T-helper 1 cell treated with Interleukin-12 subunit alpha and Interleukin-12 subunit beta and Interleukin-4 antibody, amounts not matched to agents 30 ng/mL and 1 ng/mL, for 36 hours (primary cell): ENCODE measurements around the gene PBX1. TPM values are rescaled to one million over a fixed set of nuclear protein-coding genes. Genes with fewer than 3 reads are reported as not detected.

Source experiments
- intact Hi-C: fragments of 100-400 bp; cut with micrococcal nuclease; formaldehyde crosslinking; loops from one replicate; pipeline ENCODE4 v1.15.1; 2024
- total RNA-seq: library from RNA; stranded (reverse); gene quantifications from 2 replicates; pipeline ENCODE4 v1.2.3, GENCODE V29; 2022

Gene PBX1
- total RNA-seq, 1 donor from 2014 or later = not detected

DNA sequence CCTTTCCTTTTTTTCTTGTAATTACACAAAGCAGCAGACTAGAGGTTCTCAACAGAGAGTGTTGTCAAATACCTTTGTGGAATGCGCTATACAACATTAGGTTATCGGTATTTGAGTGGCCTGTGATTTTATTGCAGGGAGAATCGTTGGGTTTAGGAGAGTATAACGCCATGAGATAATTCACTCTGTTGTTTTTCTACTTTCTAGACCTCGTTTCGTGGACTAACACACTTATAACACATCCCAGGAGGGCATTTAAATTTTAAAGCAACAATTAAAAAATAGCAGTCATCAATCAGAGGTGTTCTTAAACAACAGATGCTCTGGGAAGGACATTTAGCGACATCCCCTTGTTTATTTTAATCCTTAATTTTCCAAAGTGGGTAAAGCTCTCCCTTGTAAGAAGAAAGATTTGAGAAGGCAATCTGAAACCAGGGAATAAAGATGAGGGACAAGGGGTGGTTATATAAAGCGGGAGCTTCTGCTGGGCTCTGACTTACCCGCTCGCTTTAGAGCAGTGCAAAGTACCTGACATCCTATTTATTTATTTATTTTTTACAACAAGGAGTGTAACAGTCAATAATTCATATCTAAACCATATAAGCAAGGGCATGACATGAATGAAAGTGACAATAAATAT, 4.9 kb downstream of the PBX1 start:
- intact Hi-C loops = no loop called here

DNA sequence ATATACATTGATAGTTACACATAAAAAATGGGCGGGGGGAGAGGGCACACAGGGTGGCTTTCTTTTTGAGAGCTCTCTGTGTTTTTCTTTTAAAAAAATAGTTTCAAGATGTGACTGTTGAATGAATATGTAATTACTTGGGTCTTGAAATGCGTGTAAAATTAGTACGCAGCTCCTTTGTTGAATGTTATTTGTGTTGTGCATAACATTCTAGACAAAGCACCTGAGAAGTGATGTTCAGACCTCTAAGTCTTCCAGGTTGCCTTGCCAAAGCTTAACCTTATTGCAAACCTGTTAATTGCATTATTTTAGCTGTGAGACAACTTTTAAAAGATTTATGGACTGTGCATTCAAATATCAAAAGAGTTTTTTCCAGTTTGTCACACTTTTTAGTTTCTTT, 5.4 kb downstream of the PBX1 start:
- intact Hi-C loops = no loop called here

DNA sequence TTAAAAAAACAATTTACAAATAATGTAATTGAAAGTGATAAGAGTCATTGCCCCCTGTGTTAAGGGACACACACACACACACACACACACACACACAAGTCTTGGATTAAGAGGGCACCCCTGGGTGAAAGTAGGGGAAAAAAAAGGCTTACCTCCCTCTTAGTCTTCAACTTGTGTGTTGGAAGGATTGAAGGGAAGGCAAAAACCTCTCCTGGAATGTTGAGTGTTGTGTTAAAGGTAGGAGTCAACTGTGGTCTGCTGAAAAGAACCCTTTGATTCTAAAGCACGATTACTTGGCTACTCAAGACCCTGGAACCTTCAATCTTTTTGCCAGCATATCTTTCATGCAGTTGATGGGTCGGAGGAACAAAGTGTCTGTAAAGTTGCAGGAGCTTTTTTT, 6.4 kb downstream of the PBX1 start:
- intact Hi-C loops = no loop called here

DNA sequence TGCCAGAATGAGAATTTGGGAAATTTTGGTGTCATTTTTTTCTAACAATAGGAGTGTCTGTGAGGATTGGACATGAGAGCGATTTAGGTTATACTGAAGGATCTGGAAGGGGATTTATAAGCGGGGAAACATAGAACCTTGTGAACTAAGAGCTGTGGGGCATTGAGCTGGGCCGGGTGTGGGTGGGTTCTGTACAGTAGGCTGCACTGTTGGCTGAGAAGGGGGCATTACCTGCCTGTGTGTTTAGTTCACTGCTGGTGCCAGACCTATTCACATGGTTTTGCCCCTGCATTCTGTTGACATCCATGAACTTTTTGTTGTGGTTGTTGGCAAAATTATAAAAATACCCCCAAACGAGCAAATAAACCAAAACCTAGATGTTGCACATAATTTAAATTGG, 8.8 kb downstream of the PBX1 start:
- intact Hi-C loops = no loop called here

DNA sequence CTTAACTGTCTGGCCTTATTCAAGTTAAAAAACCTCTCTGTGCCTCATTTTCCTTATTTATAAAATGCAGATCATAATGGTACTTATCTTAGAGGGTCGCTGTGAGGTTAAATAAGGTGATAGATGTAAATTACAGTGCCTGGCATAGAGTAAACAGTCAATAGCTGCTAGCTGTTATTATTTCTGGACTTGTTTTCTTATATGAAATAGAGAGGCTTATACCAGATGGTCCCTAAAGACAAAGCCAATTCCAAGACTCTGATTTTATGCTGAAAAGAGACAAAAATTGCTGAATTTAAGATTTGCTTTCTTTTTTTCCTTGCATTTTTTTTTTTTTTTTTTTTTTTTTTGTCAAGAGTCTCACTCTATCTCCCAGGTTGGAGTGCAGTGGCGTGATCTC, 10.3 kb downstream of the PBX1 start:
- intact Hi-C loops = no loop called here

DNA sequence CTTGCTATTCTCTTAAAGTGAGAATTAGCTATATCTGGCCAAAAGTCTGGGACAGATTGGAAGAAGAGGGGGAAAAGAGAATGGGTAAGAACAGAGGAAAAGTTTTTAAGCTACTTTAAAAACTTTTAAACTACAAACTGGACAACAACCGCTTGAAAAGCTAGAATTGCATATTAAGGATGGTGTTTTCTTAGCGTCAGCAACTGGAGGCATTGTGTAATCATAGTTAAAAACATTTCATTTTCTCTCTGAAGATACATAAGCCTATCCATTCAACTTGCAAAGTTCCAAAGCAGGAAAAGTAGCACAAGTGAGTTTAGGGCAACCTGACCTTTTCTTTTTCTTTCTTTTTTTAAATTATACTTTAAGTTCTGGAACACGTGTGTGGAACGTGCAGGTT, 10.9 kb downstream of the PBX1 start:
- intact Hi-C loops = no loop called here

DNA sequence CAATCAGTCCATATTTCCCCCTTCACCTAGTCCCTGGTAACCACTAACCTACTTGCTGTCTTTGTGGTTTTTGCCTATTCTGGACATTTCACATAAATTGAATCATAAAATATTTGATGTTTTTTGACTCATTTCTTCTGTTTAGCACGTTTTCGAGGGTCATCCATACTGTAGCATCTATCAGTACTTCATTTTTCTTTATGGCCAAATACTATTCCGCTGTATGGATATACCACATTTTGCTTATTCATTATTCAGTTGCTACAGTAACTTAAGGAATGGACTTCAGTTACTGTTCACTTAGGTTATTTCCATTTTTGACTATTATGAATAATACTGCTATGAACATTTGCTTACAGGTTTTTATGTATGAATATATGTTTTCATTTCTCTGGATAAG, 12.3 kb downstream of the PBX1 start:
- intact Hi-C loops = no loop called here

DNA sequence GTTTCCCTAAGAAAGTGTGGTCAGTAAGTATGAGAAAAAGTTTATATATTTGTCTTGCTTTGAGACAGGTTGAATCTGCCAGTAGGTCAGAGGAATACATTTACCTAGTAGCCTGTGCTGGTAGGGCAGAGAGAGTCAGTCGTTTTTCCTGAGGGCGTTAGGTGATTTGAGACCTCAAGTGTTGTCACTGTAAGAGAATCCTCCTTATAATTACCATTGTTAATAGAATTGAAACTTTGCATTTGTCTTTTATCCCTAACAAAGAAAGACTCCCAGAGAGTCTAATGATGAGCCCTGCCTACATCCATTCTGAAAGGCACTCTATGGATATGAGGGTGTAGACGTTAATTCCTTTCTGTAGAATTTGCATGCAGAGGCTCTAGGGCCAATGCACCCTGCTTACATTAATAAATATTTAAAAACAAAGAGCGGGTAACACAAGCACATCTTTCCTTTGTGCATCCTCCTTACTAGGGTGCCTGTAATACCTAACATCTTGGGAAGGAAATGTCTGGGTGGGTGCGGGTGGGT, 16.4 kb downstream of the PBX1 start:
- intact Hi-C loops = no loop called here

DNA sequence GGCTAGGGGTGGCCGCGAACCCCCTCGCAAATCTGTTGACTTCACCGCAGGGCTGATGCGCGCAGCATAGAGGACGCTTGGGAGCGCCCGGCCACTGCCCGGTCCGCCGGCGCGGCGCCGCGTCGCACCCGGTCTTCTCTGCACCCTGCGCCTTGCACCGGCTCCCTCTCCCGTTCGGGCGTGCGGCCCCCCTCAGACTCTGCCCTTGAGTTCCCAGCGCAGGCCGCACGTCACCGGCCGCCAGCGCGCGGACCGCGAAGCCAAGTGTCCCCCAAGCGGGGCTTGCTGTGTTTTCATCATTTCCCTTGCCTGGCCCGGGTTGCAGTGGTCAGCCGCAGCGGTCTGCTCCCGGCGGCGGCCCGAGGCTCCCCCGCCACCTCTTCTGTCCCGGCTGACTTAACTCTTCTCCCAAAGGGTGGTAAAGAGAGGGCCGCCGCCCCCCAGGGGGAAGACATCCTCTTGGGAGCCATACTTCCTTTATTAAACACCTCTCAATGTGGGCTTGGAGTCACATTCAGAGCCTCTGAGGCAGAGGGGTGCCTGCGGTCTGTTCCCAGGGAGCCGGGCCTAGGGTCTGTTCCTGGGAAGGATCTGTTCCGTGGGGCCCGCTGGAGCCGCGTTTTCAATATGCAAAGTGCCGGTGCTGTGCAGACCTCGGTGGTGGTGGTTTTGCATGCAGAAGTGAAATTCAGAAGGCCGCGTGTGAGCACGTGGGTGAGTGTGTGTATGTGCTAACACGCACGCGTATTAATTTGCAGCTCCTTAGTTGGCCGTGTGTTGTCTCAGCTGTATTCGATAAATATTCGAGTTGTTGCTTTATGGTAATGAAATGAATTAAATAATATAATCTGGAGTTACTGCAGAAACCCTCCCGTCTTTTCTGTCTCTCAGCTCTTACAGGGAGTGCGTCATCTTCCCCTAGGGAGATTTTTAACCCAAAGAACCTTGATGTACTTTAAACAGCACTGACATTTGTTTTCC, 17.6 kb downstream of the PBX1 start:
- intact Hi-C loops = no loop called here

DNA sequence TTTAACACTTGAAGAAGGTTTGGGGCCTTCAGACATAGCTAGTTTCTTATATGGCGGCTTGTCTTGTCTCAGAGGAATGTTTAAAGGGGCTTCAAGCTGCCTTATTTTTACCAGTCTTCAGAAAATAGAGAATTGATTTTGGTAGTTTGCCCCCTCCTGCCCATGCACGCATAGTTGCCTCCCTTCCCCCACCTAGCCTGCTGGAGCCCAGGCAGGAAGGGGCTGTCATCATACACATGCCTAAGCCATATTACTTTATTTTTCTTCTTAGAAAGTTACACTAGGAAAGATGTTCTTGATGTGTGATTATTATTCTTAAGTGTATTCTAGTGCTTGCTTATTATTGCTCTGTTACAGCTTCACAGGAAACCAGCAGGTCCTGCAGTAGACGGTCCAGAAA, 18.3 kb downstream of the PBX1 start:
- intact Hi-C loops = no loop called here

DNA sequence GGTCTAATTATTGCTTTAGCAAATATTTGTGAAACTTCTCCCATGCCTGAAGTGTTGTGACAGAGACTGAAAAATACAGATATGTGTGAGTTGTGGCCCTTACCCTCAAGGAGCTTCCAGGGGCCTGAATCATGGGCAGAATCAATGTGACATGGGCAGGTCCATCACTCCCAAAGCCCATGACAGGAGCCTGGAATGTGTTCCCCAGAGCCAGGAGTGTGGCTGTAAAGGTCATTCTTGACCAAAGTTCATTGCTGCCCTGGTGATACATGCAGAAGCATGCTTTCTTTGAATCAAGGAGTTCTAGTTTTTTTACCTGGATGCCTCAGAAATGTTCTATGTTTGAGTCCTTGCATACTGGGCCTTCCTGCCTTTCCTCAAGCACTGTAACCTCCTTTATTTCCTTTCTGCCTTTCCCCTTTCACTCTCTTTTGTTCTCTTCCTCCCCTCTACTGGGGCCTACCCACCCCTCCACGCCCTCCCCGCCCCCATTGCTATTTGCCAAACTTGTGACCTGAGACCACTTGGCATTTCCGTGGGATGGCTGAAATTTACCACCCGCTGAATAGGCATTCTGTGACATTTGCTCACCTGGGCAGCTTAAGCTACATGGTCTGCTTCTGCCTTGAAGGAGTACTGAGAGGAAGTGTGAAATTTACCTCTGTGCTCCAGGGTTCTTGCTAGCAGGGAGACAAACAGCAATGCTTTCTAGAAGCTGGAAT, 19.7 kb downstream of the PBX1 start:
- intact Hi-C loops = no loop called here

DNA sequence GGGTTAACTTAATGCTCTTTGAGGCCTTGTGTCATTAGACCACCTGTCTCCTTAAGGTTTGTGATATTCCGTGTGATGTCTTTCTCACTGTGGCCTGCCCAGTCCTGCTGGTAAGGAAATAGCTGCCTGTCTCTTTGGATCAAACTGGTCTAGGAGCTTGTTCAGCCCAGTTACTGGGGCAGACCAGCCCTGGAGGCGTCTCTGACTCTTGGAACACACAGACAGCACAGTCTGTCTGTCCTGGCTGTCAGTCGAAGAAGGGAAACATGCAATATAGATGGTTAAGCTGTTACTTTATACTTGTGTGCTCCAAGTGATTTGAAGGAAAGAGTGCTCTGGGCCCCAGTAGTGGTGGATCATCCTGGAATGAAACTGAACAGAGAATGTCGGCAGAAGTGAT, 20.4 kb downstream of the PBX1 start:
- intact Hi-C loops = no loop called here

DNA sequence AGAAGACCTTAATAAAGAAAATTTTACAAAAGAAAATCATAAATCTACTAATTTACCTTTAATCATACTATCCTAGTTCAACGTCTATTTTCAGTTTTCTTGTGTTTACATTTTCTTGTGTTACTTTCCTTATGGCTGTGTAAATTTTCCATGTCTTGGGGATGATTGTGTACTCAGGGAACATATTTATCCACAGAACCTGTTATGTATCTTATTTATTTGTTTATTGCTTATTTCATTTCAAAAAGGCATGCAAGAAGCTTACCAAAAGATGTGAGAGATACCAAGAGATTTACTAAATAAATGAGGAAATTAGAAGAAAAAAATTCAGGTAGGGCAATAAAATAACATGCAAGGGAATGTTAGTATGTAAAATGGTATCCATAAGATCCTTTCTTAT, 22.8 kb downstream of the PBX1 start:
- intact Hi-C loops = no loop called here

DNA sequence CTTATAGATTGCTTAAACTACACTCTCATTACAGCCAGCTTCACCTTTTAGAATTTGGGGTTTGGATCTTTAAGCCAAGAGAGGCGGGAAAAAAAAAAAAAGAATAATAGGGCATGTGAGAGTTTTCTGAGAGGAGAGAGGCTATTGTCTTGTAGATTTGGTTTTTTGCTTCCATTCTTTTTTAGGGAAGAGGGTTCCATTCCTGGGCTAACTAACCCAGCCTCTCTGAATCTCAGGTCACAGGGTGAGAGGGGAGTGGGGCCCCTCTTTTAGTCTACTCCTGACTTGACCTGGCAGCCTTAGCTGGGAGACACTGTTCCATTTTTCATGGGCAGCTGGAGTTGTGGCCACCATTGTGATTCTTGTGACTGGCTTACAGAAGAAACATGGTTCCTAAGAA, 24.2 kb downstream of the PBX1 start:
- intact Hi-C loops = no loop called here

DNA sequence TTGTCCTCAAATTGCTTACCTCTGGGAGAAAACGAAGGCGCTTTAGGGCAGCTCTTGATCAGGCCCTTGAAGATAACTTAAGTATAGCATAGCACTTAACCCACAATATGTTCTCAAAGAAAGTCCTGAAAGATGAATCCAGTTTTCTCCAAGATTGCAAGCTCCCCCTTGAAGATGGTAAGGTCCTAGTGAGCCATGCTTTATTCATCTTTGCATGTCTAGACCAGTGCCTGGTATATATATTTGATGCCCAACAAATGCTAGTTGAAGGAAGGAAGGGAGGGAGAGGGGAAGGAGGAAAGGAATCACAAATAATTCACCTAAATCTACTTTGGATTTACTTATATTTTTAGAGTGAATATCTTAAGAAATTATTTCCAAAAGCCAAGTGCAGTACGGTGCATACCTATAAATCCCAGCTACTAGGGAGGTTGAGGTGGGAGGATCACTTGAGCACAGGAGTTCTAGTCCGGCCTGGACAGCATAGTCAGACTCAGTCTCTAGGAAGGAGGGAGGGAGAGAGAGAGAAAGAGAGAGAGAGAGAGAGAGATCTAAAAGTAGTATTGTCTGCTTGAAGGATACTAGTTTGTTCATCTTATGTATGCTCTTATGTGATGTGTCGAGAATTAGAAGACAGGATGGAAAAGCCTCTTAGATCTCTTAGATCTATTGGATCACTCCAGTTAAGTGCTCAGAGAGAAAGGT, 25.0 kb downstream of the PBX1 start:
- intact Hi-C loops = no loop called here

DNA sequence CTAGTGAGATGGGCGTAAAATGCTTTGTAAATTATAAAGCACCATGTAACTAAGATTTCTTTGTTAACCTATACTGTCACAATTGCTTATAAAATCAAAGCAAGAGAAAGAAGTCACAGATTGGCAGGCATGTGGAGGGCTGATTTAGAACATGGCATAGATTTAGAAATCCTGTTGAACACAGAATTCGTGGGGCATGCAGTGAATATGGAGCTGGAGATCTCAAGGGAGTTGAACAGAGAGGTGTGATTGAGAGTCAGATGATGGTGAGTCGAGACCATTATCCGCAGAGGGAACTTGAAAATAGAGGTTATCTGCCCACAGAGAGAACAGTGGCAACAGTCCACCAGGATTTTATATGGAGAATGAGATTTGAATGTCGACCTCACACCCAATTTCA, 27.6 kb downstream of the PBX1 start:
- intact Hi-C loops = no loop called here

DNA sequence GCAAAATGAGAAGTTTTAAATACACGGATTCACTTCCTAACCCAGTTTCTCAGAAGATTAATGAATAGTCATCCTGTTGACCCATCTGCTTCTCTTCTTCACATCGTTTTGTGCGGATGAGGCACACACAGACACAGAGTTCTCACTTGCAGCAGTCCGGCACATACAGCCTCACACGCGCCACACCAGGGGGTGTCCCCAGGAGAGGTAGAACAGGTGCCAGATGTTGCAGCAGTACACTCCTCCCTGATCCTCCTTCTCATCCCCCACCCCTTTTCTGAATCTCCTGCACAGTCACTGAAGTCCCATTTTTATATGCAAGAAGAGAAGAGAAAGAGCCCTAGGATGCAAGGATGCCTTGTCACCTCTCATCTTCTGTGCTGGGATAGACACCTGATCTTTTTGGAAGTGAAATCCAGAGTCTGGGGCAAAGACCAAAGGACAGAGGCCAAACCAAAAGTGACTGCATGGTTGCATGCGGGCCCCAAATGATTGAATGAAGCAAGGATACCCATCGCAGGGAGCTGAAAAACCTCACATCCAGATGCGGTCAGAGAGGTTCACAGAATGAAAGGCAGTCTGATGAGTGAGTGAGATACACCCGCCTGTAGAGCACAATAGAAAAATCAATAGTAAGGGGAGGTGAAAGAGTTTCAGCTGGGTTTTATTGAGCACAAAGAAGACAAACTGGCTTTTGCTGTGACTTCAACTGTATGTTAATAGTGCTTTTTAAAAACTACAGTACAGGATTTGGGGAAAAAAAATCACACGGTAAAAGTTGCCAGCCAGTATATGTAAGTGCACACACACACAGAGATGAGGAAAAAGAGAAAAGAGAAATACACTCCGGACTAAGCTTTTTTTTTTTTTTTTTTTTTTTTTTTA, 28.9 kb downstream of the PBX1 start:
- intact Hi-C loops = no loop called here

DNA sequence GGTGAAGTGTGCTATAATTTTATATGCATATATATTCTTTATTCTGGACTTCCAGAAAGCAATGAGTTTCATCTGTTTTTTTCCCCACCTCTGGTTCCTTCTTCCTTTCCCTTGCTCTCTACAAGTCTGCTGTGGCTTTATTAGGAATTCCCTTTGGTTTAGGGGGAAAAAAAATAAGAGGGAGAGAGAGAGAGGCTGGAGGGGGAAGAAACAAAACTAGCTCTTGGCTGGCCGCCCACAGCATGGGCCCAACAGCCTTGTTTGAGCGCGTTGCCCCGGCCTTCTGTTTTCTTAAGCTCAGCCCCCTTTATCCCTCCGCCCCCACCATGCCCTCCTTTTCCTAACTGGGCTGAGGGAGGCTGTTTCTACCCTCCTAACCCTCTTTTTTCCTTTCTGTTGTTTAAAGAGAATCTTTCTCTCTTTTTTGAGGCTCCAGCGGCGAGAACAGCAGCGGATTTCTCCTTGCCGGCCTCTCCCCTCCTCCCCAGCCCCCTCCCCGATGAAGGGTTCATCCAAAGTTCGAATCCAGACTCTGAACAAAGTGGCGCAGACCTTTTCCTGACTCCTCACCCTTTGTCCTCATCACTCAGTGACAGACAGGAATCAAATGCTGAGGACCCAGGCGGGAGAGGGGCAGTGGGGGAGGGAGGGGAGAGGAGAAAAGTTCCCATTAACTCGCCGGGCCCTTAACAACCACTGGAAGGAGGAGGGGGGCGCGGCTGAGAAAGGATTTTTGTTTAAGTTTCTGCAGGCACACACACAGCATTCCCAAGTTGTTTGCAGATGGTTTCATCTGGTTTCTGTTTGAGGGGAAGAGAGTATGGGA, 29.7 kb downstream of the PBX1 start:
- intact Hi-C loops = no loop called here

DNA sequence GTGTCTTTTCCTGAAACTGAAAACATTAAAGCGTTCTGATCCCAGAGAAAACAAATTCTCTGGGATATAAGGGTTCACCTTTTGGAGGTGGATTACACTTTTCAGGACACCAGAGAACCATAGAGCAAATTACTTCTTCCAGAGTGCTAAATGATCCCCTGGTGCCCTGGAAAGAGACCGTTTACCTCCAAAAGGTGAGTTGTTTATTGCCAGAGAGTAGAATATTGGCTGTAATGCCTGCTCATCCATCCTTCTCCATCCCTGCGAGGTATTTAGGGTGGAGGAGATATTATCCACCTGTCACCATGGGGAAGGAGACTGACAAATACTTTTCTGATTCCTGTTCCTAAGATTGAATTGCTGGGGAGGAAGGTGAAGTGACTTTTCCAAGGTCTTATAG, 30.4 kb downstream of the PBX1 start:
- intact Hi-C loops = no loop called here
